ENCODE data around the gene TMEM259.

Gene TMEM259

DNA sequence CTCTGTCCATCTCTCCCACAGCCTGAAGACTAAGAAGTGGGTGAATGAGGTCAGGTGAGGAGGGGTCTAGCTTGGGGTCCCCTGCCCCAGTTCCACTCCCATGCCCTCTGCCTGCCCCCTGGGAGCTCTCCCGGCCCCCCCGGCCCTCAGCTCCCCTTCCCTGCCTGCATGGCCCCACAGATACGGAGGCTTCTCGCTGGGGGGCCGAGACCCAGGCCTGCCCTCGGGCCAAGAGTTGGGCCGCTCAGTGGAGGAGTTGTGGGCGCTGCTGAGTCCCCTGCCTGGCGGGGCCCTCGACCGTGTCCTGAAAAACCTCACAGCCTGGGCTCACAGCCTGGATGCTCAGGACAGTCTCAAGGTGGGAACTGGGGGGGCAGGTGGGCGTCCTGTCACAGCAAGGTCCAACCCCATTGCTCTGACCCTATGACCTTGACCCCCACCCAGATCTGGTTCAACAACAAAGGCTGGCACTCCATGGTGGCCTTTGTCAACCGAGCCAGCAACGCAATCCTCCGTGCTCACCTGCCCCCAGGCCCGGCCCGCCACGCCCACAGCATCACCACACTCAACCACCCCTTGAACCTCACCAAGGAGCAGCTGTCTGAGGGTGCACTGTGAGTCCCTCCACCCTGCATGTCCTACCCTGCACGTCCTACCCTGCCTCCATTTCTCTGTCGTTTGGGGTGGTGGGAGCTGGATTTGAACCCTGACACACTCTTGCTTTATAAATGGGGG lies 35.1 kb upstream of the TMEM259 start:
- DNase-seq (ENCODE audit: low read depth in 2 of 2), result no peak

DNA sequence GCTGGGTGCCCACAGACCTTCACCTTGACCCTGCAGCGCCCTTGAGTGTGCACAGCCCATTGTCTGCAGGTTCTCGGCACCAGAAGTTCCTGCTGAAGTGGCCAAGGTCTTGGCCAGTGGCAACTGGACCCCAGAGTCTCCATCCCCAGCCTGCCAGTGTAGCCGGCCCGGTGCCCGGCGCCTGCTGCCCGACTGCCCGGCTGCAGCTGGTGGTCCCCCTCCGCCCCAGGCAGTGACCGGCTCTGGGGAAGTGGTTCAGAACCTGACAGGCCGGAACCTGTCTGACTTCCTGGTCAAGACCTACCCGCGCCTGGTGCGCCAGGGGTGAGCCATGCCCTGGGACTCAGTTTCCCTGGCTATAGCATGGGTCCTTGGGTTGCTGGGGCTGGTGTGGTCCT lies 34.1 kb upstream of the TMEM259 start:
- no peak for DNase-seq (ENCODE audit: low read depth in 2 of 2)

DNA sequence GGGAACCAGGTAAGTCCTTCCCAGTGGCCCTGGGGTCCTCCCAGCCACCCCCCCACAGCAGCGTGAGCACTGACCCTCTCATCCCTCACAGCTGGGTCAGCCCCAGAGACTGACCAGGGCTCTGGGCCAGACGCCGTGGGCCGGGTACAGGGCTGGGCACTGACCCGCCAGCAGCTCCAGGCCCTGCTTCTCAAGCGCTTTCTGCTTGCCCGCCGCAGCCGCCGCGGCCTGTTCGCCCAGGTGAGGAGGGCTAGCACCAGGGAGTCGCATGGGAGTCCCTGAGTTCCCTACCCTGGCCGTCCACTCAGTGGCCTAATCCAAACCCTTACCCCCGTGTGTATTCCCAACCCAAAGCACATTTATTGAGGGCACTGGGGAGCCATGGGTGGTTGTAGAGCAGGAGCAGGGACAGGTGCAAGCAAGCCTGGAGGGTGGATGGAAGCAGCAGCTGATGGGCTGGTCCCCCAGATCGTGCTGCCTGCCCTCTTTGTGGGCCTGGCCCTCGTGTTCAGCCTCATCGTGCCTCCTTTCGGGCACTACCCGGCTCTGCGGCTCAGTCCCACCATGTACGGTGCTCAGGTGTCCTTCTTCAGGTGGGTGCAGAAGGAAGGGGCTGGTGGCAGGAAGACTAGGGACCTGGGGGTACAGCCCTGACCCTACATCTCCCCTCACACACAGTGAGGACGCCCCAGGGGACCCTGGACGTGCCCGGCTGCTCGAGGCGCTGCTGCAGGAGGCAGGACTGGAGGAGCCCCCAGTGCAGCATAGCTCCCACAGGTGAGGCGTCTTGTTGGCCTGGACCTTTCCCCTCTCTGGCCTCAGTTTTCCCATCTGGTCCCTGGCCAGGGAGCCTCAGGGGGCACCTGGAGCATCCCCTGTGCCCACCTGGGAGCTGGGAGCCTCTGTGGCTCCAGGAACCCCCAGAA lies 33.4 kb upstream of the TMEM259 start:
- DNase-seq (ENCODE audit: low read depth in 2 of 2), result no peak

DNA sequence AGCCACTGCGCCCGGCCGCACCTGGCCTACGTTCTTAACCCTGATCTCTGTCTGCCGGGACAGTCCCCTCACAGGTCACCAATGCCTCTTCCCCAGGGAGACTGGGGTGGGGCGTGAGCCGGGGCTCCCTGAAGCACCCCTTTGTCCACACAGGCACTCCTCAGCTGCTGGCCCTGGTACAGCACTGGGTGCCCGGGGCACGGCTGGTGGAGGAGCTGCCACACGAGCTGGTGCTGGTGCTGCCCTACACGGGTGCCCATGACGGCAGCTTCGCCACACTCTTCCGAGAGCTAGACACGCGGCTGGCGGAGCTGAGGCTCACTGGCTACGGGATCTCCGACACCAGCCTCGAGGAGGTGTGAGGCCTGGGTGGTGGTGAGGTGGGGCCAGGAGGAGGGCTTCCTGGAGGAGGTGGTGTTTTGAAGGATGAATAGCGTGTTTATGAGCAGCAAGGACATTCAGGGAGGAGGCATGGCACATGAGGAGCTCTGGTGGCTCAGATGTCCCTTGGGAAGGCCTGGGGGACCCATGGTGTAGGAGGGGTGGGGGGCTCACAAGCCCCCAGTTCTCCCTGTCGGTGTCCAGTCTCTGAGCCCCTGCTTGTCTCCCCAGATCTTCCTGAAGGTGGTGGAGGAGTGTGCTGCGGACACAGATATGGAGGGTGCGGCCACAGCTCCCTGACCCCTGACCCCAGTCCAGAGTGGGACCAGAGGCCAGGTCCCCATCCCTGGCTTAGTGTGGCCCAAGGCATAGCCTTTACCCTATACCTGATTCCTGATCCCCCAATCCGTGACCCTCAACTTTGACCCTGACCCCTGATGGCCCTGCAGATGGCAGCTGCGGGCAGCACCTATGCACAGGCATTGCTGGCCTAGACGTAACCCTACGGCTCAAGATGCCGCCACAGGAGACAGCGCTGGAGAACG lies 32.5 kb upstream of the TMEM259 start:
- DNase-seq (ENCODE audit: low read depth in 2 of 2), result no peak

DNA sequence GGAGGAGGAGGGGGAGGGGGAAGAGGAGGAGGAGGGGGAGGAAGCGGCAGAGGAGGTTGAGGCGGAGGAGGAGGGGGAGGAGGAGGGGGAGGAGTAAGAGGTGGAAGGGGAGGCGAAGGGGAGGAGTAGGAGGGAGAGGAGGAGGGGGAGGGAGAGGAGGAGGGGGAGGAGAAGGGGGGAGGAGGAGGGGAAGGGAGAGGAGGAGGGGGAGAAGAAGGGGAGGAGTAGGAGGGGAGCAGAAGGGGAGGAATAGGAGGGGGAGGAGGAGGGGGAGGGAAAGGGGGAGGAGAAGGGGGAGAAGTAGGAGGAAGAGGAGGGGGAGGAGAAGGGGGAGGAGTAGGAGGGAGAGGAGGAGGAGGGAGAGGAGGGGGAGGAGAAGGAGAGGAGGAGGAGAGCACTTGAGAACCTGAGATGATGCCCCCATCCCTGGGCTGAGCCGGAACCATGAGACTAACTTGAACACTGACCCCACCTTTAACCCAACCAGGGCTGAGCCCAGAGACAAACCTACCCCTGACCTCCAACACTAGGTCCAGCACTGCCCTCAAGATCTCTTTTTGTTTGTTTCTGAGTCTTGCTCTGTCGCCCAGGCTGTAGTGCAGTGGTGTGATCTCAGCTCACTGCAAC lies 31.5 kb upstream of the TMEM259 start:
- no peak for DNase-seq (ENCODE audit: low read depth in 2 of 2)

DNA sequence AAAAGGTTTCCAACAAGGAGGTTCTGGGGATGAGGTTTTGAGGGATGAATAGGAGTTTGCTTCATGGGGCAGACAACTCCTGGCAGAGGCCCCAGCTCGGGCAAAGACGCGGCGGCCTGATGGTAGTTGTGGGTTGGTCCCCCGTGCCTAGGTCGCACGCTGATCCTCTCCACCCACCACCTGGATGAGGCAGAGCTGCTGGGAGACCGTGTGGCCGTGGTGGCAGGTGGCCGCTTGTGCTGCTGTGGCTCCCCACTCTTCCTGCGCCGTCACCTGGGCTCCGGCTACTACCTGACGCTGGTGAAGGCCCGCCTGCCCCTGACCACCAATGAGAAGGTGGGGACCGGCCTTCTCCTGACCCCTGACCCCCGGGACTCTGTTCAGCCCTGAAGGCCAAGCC lies 30.9 kb upstream of the TMEM259 start:
- DNase-seq (ENCODE audit: low read depth in 2 of 2), result no peak

DNA sequence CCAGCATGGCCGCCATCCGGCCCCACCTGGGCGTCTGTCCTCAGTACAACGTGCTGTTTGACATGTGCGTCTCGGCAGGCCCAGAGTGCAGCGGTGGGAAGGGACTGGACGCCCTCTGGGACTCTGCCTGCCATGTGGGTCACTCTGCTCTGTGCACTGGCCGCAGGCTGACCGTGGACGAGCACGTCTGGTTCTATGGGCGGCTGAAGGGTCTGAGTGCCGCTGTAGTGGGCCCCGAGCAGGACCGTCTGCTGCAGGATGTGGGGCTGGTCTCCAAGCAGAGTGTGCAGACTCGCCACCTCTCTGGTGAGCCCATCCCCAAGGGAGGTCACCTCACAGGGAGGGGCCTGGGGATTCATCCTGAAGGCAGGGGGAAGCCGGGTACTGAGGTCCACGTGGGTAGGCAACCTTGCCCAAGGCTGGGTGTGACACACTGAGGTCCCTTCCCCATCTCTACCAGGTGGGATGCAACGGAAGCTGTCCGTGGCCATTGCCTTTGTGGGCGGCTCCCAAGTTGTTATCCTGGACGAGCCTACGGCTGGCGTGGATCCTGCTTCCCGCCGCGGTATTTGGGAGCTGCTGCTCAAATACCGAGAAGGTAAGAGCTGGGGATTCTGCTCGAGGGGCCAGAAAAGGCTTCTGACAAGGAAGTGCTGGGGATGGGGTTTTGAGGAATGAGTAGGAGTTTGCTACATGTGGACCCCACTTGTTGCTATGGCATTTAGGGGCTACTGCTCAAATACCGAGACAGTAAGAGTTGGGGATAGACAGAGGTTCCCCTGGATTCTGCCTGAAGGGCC lies 30.3 kb upstream of the TMEM259 start:
- no peak for DNase-seq (ENCODE audit: low read depth in 2 of 2)

DNA sequence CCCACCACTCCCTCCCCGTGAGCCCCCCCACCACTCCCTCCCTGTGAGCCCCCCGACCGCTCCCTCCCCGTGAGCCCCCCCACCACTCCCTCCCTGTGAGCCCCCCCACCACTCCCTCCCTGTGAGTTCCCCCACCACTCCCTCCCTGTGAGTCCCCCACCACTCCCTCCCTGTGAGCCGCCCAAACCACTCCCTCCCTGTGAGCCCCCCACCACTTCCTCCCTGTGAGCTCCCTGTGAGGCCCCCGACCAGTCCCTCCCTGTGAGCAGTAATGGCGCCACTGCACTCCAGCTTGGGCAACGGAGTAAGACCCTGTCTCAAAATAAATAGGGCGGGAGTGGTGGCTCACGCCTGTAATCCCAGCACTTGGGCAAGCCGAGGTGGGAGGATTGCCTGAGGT lies 28.9 kb upstream of the TMEM259 start:
- DNase-seq (ENCODE audit: low read depth in 2 of 2), result no peak

DNA sequence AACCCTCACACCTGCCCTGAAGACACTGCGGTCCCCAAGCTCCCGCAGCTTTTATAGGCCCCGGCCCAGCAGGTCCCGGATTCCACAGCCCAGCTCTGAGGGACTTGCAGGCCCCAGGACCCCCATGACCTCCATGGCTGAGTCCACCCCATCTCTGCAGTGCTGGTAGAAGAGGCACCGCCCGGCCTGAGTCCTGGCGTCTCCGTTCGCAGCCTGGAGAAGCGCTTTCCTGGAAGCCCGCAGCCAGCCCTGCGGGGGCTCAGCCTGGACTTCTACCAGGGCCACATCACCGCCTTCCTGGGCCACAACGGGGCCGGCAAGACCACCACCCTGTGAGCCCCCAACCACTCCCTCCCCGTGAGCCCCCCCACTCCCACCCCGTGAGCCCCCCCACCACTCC lies 28.2 kb upstream of the TMEM259 start:
- no peak for DNase-seq (ENCODE audit: low read depth in 2 of 2)

DNA sequence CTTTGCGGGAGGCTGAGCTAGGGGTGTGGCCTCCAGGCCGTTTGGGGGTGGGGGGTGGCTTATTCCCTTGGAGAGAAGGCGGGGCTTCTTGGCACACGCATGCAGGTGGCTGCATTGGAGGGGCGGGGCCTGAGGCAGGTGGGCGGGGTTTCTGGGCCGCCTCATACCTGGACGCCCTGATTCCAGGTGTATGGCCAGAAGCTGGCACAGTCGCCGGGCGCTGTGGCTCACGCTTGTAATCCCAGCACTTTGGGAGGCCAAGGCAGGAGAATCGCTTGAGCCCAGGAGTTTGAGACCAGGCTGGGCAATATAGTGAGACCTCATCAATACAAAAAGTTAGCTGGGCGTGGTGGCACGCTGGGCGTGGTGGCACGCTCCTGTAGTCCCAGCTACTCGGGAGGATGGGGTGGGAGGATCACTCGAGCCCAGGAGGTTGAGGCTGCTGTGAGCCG lies 26.8 kb upstream of the TMEM259 start:
- DNase-seq (ENCODE audit: low read depth in 2 of 2), result no peak

DNA sequence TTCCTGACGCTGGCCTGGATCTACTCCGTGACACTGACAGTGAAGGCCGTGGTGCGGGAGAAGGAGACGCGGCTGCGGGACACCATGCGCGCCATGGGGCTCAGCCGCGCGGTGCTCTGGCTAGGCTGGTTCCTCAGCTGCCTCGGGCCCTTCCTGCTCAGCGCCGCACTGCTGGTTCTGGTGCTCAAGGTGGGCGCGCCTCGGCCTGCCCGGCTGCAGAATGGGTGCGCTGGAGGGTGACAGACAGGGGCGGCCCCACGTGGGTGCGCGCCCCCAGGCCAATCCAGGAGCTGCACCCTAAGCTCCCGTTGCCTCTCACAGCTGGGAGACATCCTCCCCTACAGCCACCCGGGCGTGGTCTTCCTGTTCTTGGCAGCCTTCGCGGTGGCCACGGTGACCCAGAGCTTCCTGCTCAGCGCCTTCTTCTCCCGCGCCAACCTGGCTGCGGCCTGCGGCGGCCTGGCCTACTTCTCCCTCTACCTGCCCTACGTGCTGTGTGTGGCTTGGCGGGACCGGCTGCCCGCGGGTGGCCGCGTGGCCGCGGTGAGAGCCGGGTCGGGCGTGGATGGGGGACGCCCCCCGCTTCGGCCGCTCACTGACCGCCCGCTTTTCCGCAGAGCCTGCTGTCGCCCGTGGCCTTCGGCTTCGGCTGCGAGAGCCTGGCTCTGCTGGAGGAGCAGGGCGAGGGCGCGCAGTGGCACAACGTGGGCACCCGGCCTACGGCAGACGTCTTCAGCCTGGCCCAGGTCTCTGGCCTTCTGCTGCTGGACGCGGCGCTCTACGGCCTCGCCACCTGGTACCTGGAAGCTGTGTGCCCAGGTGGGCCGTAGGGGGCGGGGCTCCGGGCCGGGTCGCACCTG lies 26.1 kb upstream of the TMEM259 start:
- DNase-seq (ENCODE audit: low read depth in 2 of 2), result no peak

DNA sequence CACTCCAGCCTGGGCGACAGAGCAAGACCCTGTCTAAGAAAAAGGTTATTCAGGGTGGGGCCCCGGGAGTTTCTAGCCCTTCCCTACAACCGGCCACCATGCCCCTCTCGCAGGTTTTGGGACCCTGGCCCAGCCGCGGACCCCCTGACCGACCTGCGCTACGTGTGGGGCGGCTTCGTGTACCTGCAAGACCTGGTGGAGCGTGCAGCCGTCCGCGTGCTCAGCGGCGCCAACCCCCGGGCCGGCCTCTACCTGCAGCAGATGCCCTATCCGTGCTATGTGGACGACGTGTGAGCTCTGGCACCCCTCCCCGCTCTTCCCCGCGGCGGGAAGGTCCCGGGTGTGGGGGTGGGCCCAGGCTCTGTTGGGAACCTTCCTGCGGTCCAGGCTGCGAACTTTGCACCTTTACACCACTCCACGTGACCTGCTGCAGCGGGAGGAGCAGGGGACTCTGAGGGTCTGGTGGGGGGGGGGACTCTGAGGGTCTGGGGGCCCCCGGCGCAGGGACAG lies 25.2 kb upstream of the TMEM259 start:
- DNase-seq (ENCODE audit: low read depth in 2 of 2), result no peak

DNA sequence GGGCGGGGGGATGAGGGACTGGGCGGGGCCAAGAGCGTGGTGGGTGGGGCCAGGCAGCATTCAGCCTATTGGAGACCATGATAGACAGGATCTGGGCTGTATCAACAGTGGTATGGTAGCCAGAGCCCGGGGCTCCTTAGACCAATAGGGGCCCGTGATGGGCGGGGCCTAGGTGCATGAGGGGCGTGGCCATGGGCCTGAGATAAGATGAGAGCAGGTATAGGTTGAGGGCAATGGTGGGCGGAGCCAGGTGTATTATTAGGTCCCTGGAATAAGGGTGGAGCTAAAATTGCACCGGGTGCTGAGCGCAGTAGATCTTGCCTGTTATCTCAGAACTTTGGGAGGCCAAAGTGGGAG lies 24.3 kb upstream of the TMEM259 start:
- peak in 1 of 2 donors; percentile 79 for DNase-seq (ENCODE audit: low read depth in 2 of 2)

DNA sequence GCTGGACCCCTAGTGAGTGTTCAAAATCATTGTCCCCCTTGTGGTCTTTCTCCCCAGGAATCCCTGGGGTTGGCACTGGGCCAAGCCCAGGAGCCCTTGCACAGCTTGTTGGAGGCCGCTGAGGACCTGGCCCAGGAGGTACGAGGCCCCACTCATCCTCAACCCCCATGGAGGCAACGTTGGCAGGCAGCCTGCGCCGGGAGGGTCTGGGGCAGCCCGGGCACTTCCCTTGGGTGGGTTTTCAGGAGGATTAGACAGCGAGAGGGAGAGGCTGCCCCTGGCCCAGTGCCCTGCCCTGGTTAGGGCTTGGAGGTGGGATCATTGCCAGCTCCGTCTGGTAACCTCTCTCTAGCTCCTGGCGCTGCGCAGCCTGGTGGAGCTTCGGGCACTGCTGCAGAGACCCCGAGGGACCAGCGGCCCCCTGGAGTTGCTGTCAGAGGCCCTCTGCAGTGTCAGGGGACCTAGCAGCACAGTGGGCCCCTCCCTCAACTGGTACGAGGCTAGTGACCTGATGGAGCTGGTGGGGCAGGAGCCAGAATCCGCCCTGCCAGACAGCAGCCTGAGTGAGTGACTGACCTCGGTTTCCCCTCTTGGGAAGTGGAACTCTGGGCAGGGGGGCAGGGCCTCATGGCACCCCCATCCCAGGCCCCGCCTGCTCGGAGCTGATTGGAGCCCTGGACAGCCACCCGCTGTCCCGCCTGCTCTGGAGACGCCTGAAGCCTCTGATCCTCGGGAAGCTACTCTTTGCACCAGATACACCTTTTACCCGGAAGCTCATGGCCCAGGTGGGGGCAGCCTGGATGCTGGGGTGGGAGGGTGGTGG lies 22.0 kb upstream of the TMEM259 start:
- no peak for DNase-seq (ENCODE audit: low read depth in 2 of 2)

DNA sequence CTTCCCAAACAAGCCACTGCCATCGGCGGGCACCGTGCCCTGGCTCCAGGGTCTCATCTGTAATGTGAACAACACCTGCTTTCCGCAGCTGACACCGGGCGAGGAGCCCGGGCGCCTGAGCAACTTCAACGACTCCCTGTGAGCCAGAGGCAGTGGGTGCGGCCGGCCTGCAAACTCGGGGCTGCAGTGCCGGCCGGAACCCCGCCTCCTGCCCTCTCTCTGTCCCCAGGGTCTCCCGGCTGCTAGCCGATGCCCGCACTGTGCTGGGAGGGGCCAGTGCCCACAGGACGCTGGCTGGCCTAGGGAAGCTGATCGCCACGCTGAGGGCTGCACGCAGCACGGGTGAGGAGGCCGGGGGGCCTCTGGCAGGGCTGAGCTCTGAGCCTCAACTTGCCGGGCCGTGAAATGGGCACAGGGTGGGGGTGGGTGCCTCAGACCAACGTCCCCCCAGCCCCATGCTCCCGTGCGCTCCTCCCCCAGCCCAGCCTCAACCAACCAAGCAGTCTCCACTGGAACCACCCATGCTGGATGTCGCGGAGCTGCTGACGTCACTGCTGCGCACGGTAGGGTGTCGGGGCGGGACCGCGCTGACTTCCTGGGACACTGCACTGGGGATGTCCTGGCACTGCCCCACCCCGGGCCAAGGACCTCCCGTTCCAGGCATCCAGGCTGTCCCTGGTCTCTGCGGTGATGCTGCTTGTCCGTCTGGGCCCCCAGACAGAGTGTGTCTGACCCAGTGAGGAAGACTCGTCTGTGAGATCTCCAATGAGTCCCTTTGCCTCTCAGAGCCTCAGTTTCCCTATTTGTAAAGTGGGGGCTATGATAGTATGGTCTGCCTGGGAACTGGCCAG lies 21.1 kb upstream of the TMEM259 start:
- no peak for DNase-seq (ENCODE audit: low read depth in 2 of 2)

DNA sequence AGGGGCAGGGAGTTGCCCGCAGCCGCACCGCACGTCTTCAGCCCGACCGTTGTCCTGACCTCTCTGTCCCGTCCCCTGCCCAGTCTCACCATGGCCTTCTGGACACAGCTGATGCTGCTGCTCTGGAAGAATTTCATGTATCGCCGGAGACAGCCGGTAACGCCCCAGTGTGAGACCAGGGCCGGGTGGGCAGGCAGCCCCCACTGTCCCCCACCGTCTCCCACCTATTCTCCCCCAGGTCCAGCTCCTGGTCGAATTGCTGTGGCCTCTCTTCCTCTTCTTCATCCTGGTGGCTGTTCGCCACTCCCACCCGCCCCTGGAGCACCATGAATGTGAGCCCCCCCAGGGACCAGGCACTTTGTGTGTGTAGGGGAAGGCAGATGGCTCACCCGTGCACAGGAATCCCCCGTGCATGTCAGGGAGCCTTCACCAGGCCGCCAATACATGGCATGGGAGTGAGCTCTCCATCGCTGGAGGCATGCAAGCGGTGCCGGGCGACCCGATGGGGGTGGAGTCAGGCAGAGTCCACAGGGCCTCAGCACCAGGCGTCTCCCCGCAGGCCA lies 20.4 kb upstream of the TMEM259 start:
- no peak for DNase-seq (ENCODE audit: low read depth in 2 of 2)
